Chondrocyte (in vitro differentiated cells): Measurements from ENCODE around the gene TMEM250. TPM values are rescaled to one million over a fixed set of nuclear protein-coding genes. Genes with fewer than 3 reads are reported as not detected.

Experiments used
- DNase-seq: peaks from one replicate; pipeline ENCODE4 v3.0.0; 2021; ENCODE audit warnings: mixed read lengths, low spot score
- H3K27ac Mint-ChIP-seq: one replicate; pipeline ENCODE4 v1.8.0; 2021; ENCODE audit warnings: mild to moderate bottlenecking, moderate library complexity, mixed read lengths; ENCODE audit not compliant: unreplicated experiment
- H3K27me3 Mint-ChIP-seq: 2 replicates; pipeline ENCODE4 v1.8.0; 2021; ENCODE audit warnings: low read depth, mixed read lengths
- H3K36me3 Mint-ChIP-seq: 2 replicates; pipeline ENCODE4 v1.8.0; 2021; ENCODE audit warnings: low read depth, mixed read lengths
- H3K4me1 Mint-ChIP-seq: 2 replicates; pipeline ENCODE4 v1.8.0; 2021; ENCODE audit warnings: low read depth, mild to moderate bottlenecking, mixed read lengths
- H3K4me3 Mint-ChIP-seq: one replicate; pipeline ENCODE4 v1.8.0; 2021; ENCODE audit warnings: mild to moderate bottlenecking, moderate library complexity, mixed read lengths; ENCODE audit not compliant: unreplicated experiment
- H3K9me3 Mint-ChIP-seq: 2 replicates; pipeline ENCODE4 v1.8.0; 2021; ENCODE audit warnings: low read depth, mixed read lengths
- CTCF ChIP-seq: fragments of 200-600 bp; sonication (generic); IDR thresholded peaks from 2 replicates; pipeline ENCODE4 v1.5.0; 2021; ENCODE audit warnings: antibody characterized with exemption, mild to moderate bottlenecking, moderate library complexity
- total RNA-seq: library from RNA; stranded (reverse); gene quantifications from 3 replicates; pipeline ENCODE4 v1.2.1, GENCODE V29; 2021

TMEM250 gene
- total RNA-seq, 1 donor from 2014 or later, result 37.3 TPM

- Mint-ChIP-seq H3K27ac (no peak overlapping the region), H3K9me3 (no peaks in the 10 kb centered on the region)
- no peak for DNase-seq
Measured at GRCh38 chr9:136157477-136158265, 39.0 kb upstream of the TMEM250 start.

GRCh38 chr9:136156209-136157120 is 37.8 kb upstream of the TMEM250 start:
- peaks cover 25% of the 10 kb centered on the region for H3K27me3 Mint-ChIP-seq
- peaks cover 3% of the 10 kb centered on the region for H3K4me1 Mint-ChIP-seq
- H3K9me3 Mint-ChIP-seq, result no peaks in the 10 kb centered on the region
- no peak for DNase-seq
- H3K4me3 Mint-ChIP-seq, result no peak overlapping the region
- no peak for TF ChIP-seq CTCF
- no peaks in the 10 kb centered on the region for H3K36me3 Mint-ChIP-seq
- no peak overlapping the region for H3K27ac Mint-ChIP-seq

More at GRCh38 chr9:136157477-136158265, 39.0 kb upstream of the TMEM250 start:
- H3K36me3 Mint-ChIP-seq, result no peaks in the 10 kb centered on the region
- no peak for TF ChIP-seq CTCF
- H3K27me3 Mint-ChIP-seq, result peaks cover 25% of the 10 kb centered on the region
- peaks cover 3% of the 10 kb centered on the region for H3K4me1 Mint-ChIP-seq
- no peak overlapping the region for H3K4me3 Mint-ChIP-seq

GRCh38 chr9:136155576-136155975 is 36.9 kb upstream of the TMEM250 start:
- Mint-ChIP-seq H3K27ac (no peak overlapping the region), H3K4me3 (no peak overlapping the region), H3K27me3 (peaks cover 25% of the 10 kb centered on the region), H3K9me3 (no peaks in the 10 kb centered on the region), H3K4me1 (peaks cover 3% of the 10 kb centered on the region), H3K36me3 (no peaks in the 10 kb centered on the region)
- no peak for TF ChIP-seq CTCF
- no peak for DNase-seq

- H3K4me1 Mint-ChIP-seq, result peaks cover 3% of the 10 kb centered on the region
- H3K9me3 Mint-ChIP-seq, result no peaks in the 10 kb centered on the region
- H3K36me3 Mint-ChIP-seq, result no peaks in the 10 kb centered on the region
- no peak for DNase-seq
- no peak for TF ChIP-seq CTCF
- H3K27me3 Mint-ChIP-seq, result peaks cover 25% of the 10 kb centered on the region
- H3K27ac Mint-ChIP-seq, result no peak overlapping the region
- no peak overlapping the region for H3K4me3 Mint-ChIP-seq
Measured at GRCh38 chr9:136154943-136155342, 36.3 kb upstream of the TMEM250 start.

- Mint-ChIP-seq H3K4me1 (peaks cover 3% of the 10 kb centered on the region), H3K27me3 (peaks cover 25% of the 10 kb centered on the region), H3K27ac (no peak overlapping the region), H3K4me3 (no peak overlapping the region), H3K36me3 (no peaks in the 10 kb centered on the region), H3K9me3 (no peaks in the 10 kb centered on the region)
- DNase-seq, result no peak
- no peak for TF ChIP-seq CTCF
Measured at GRCh38 chr9:136153381-136154065, 34.8 kb upstream of the TMEM250 start.
